ENCODE results near the gene REC114.
"Not testable (repeated sequence)": the region's sequence is repeated elsewhere in the genome, so short reads cannot be mapped to it uniquely, and the experiment has no call there.

REC114 gene

GRCh38 chr15:73457334-73457733, 14.4 kb downstream of the REC114 start:
- DNase-seq = no peak

GRCh38 chr15:73460662-73461061, 17.7 kb downstream of the REC114 start:
- no peak for DNase-seq

- no peak for DNase-seq
Measured at GRCh38 chr15:73464602-73465001, 21.6 kb downstream of the REC114 start.

GRCh38 chr15:73467758-73468157, 24.8 kb downstream of the REC114 start:
- DNase-seq = no peak

DNA sequence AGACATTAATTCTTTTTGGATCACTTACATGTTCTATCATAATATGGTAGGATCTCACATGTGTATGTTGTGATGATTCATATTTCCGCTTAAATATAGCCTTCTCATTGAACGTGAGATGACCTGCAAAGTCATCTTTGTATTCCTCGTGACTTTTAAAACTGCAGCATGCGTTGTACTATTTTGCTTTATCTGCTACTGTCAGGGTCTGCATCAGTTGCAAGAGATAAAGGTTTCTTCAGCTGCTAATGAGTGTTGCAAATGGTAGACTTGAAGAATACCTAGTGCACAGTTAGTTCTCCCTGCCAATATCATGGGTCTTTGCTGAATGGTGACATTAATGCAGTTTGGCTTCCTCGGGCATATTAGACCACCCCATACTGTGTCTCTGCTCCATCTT, 31.8 kb downstream of the REC114 start:
- DNase-seq = no peak

DNA sequence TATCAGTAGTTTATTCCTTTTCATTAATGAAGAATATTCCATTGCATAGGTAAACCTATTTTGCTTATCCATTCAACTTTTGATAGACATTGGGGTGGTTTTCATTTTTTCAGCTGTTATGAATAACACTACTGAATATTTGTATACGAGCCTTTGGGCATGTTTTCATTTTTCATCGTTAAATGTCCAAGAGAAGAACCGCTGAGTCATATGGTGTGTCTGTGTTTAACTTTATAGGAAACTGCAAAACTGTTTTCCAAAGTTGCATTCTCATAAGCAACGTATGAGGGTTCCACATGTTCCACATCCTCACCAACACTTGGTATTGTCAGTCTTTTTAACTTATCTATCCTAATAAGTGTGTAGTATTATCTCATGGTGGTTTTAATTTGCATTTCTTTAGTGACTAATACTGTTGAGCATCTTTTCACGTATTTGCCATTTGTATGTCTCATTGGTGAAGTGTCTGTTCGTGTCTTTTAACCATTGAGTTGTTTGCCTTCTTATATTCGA, 33.8 kb downstream of the REC114 start:
- no peak for DNase-seq

DNA sequence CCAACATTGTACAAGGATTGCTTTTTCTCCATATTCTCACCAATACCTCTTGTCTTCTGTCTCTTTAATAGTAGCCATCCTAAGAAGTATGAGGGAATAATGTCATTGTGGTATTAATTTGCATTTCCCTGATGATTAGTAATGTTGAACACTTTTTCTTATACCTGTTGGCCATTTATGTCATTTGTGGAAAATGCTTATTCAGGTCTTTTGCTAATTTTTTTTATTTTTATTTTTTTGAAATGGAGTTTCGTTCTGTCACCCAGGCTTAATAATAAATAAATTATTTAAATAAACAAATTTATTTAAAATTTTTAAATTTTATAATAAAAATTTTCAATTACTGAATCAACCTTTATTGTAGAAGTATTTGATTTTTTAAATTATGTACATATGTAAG, 37.1 kb downstream of the REC114 start:
- no peak for DNase-seq

GRCh38 chr15:73482166-73482565, 39.2 kb downstream of the REC114 start:
- DNase-seq = no peak

DNA sequence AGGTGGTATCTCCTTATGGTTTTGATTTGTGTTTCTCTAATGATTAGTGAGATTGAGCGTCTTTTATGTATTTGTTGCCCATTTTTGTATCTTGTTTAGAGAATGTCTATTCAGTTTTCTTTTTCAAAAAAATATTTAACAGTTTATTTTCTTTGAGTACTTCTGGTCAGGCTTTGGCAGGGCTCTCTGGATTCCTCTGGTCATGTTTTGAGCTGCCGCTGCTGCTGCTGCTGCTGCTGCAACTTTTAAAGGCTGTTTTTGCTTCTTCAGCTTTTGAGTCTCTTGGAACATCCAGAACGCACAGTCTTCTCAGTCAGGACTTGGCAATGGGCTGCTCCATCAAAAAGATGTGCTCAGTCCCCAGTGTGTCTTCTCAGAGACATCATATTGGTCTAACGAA, 40.1 kb downstream of the REC114 start:
- DNase-seq = no peak

DNA sequence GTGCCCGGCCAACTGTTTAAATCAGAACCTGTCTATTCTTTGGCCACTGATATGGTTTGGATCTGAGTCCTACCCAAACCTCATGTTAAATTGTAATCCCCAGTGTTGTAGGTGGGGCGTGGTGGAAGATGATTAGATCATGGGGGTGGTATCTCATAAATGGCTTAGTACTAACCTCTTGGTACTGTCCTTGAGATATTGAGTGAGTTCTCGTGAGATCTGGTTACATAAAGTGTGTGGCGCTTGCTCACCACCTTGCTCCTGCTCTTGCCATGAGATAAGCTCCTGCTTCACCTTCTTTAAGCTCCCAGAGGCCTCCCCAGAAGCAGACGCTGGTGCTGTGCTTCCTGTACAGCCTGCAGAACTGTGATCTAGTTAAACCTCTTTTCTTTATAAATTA, 42.4 kb downstream of the REC114 start:
- DNase-seq = no peak

DNA sequence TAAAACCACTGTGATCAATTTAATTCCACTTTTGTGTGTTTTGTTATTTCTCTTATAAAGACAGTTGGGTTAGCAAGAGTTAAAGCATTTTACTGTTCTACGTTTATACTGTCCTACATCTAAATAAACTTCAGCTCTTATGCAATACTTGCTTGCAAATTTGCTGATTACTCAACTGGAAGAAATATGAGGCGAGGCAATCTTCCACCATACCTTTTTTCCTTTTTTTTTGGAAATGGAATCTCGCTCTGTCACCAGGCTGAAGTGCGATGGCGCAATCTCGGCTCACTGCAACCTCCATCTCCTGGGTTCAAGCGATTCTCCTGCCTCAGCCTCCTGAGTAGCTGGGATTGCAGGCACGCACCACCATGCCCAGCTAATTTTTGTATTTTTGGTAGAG, 42.9 kb downstream of the REC114 start:
- DNase-seq = not testable (repeated sequence)

GRCh38 chr15:73488698-73489097, 45.7 kb downstream of the REC114 start:
- no peak for DNase-seq

GRCh38 chr15:73493922-73494321, 51.0 kb downstream of the REC114 start:
- DNase-seq = no peak

- DNase-seq = no peak
Measured at GRCh38 chr15:73495181-73495580, 52.2 kb downstream of the REC114 start.

GRCh38 chr15:73500696-73501095, 57.7 kb downstream of the REC114 start:
- no peak for DNase-seq

DNA sequence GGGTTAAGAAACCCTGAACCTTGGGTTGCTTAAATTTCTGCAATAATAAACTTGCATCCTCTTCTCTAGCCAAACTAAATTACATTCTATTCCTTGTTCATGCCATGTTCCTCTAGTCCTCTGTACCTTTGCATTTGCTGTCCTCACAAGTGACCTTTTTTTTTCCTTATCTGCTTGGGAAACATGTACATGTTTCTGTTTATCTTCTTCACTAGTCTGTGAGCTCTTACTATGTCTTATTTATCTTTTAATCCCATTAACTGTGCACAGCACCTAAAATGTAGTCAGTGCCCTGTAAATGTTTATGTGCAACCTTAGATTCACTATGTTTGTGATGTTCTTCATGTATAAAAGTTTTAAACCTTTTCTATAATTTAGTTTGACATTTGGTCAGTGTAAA, 61.9 kb downstream of the REC114 start:
- DNase-seq = no peak

- DNase-seq = no peak
Measured at GRCh38 chr15:73515527-73515926, 72.6 kb downstream of the REC114 start.

DNA sequence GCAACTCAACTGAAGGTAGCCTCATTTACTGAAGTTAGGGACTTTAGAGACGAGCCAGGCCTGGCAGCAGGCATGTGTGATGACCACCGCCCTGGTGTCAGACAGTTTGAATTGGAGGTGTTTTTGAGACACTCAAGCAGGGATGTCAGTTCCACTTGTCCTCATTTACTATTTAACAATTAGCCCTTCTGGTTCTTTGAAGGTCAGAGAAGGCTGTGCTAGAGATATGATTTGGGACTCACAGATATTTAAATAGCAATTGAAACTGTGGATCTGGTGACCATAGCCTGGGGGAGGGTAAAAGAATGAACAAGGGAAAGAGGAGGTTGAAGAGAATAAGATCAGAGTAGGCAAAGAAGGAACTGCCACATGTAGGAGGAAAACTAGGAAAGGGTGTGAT, 74.6 kb downstream of the REC114 start:
- DNase-seq = no peak

DNA sequence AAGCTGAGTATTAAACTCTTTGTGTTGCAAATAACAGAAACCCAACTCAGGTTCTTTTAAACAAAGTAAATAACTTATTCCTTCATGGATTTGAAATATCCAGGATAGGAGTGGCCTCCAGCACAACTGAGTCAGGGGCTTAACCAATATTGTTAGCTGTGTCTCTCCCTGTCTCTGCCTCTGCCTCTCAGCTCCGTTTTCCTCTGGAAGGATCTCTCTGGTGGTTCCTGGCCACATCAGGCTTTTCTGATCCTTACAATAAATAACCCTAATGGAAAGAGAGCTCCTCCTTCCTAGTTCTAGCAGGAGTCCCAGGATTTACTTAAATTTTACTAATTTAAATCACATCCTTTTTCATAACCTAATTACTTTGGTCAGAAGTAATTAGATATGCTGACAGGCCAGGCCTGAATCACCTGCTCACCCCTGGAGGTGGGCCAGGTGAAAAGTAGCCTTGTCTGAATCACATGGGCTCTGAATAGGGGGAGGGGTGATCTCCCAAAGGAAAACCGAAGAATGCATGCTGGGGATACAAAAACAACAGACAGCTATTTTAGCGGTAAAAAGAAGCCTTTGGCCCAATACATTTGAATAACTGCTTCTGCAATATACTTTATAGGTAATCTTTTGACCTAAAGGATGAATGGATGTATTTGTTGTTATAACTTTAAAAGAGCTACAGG, 75.4 kb downstream of the REC114 start:
- no peak for DNase-seq

- no peak for DNase-seq
Measured at GRCh38 chr15:73518876-73519733, 76.1 kb downstream of the REC114 start.

DNA sequence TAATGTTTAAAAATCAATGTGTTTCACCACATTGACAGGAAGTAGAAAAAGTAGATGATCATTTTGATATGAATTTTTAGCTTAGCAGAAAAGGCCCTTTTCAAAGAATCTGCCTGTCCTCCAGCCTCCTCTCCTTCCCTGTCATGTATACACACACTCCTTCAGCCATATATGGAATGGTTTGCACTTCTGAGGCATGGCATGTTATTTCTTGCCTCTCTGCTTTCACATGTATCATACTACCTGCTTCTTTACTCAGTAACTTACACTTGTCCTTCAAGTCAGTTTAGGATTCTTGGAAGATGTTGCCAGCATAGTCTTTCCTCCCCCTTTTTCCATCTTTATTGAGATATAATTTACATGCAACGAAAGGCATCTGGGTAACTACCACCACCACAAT, 79.0 kb downstream of the REC114 start:
- no peak for DNase-seq

GRCh38 chr15:73524919-73525318, 82.0 kb downstream of the REC114 start:
- DNase-seq = no peak

DNA sequence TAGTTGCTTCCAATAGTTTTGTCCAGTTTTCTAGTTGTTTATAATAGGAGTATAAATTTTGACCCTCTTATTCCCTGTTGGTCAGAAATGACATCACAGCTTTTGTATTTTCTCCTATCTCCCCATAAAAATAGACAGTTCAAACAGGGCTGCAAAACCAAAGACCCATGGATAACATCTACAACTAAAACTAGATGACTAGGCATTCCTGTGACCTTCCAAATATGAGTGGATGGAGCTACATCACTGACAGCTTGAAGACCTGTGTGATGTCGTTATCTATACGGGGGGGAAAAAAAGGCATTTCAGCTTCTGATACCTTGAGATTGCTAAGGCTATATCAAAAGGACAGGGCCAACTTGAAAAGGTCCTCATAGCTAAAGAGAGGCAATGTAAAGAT, 84.6 kb downstream of the REC114 start:
- no peak for DNase-seq

GRCh38 chr15:73530649-73531048, 87.7 kb downstream of the REC114 start:
- no peak for DNase-seq

Measured in NCI-H2081 treated with DMSO at 0.1 percent for 48 hours (cell line).